Glomerular visceral epithelial cell (primary cell): ENCODE results near the gene DRAM1.
A peak's percentile ranks its signal among the peaks of the same experiment; 100 is the strongest.
"Not testable (repeated sequence)": the region's sequence is repeated elsewhere in the genome, so short reads cannot be mapped to it uniquely, and the experiment has no call there.

Experiments
- DNase-seq: peaks from one replicate; pipeline ENCODE4 v3.0.0-alpha.2; 2016; ENCODE audit errors: extremely low spot score

Gene DRAM1, protein sequence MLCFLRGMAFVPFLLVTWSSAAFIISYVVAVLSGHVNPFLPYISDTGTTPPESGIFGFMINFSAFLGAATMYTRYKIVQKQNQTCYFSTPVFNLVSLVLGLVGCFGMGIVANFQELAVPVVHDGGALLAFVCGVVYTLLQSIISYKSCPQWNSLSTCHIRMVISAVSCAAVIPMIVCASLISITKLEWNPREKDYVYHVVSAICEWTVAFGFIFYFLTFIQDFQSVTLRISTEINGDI

DNA sequence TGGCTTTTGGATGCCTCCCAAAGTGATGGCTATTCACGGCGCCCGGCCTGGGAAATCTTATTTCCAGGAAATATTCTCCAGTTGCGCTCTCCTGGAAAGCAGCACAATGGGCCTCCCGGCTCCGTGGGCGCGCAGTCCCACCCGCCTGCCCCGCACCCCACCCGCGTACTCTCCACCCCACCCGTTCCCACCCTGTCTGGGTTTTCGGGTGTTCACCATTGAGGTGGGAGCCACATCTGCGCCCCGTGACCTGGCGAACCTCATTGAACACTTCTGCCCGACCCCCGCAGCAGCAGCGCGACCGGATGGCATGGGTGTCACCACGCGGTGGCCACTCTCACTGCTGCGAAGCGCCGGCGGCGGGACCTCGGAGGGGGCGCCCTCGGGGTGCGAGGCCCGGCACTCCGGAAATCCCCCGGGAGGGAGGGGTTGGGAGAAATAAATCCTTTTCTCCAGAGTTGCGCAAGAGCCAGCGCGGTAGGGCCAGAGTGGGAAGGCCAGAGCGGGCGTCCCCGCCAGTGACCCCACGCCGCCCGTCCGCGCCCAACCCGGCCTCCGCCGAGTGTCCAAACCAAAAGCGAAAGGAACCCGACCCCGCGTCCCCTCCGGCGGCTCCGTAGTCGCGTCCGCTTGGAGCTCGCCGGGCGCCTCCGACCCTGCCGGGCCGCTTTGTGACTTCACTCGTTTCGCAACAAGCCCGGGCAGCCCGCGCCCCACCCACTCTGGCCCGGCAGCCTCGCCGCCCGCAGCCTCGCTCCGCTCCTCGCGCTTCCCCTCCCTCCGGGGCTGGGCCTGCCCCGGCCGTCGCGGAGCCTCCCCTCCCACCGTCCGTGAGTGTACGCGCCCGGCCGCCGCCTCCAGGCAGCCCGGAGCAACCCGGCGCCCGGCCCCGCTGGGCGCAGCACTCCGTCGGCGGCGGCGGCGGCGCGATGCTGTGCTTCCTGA lies at the start of gene DRAM1:
Gene DRAM1 (plus strand): TSS at position 720 of the 945 bp plus-strand sequence. CDS start 210 bp downstream, at position 930.
- peak; percentile 89 for DNase-seq

DNA sequence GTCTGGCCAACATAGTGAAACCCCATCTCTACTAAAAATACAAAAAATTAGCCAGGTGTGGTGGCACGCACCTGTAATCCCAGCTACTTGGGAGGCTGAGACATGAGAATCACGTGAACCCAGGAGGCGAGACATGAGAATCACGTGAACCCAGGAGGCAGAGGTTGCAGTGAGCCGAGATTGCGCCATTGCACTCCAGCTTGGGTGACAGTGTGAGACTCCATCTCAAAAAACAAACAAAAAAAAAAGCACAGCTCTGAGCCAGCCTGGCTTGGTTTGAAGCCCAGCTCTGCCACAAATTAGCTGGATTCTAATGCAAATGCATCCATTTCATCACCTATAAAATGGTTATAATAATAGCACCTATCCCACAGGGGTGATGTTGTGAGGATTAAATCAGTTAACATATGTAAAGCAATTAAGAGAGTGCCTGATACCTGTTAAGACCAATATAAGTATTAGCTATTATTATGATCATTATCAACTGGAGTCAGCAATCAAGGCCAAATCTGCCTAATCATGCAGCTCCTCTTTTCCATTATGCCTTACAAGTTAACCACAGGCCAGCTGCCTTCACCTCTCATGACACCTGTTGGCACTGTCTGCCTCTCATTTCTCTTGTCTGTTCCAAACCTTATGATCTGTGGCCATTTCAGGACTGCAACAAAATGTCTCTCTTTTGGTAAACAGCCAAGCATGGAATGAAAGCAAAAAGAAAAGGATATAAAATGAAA lies 48.8 kb upstream of the DRAM1 start:
- DNase-seq, result no peak

DNA sequence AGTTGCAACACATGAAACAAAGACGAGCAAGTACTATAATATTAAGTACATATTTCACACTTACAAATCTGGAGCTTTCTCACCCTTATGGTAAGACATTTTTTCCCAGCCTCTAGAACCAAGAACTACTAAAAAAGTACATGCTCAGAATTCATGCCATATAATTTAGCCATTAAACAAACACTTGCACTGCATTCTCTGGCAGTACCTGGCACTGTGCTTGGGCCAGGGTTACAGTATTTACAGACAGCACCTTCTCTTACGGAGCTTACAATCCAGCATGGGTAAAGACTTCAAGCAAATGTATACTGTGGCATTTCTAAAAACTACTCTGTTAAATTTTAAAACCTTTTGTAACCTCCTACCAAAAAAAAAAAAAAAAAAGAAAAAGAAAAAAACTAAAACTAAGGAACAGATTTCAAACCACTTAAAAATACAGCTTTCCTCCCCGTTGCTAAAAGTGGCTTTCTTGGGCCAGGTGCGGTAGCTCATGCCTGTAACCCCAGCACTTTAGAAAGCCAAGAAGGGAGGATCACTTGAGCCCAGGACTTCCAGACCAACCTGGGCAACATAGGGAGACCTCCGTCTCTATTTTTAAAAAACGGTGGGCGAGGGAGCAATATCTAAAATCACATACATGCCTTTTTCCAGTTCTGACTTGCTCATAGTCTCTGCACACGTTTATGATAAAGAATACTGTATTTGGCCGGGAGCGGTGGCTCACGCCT lies 47.6 kb upstream of the DRAM1 start:
- DNase-seq, result no peak

DNA sequence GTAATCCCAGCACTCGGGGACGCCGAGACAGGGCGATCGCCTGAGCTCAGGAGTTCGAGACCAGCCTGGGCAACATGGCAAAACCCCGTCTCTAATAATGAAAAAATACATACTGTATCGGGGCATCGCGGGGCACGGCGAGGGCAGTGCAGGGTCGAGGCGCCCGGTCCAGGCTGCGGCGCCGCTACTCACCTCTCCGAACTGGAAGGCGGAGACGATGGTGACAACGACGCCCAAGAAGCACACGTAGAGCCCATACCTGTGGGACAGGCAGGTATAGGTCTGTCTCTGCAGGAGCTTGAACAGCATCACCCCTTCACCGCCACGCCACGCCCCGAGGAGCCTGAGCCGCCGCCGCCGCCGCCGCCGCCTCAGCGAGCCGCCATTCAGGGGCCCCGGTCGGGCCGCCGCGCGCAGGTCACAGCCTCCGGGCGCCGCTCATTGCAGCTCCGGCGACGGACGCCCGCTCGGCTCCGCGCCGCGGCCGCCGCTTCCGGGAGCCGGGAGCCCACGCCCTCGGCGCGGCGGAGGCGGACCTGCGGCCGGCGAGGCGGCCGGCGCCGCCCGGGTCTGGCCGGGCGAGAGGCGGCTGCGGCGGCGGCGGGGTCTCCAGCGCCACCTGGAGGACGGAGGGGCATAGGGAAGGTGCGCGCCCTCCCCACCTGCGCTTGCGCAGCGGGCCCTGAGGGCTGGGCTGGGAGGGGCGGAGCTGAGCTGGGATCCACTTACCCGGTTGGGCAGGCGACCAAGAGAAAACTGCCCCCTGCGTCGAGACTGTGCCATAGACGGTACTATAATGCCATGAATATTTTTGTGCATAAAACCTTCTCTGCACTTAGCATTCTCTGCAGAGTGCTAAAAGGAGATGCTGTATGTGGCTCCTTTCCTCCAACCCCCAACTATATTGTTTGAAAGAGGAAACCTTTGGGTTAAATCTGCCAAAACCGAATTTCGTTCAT lies 46.7 kb upstream of the DRAM1 start, which contains the start of gene GNPTAB:
Gene GNPTAB (minus strand): TSS at position 593 of the 959 bp plus-strand sequence. CDS start 284 bp downstream, at position 309.
- peak; percentile 94 for DNase-seq

DNA sequence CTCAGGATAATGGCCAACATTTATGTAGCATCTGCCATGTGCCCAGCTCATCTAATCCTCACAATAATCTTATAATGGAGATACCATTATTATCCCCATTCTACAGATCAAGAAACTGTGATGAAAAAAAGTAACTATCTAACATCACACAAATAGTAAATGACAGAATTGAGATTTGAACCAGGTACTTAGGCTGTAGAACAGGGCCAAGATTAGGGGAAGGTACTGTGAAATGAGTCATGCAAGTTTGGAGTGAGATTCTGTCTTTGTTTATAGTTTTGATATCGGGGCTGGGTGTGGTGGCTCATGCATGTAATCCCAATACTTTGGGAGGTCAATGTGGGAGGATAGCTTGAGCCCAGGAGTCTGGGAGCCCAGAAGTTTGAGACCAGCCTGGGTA lies 45.4 kb upstream of the DRAM1 start:
- no peak for DNase-seq

DNA sequence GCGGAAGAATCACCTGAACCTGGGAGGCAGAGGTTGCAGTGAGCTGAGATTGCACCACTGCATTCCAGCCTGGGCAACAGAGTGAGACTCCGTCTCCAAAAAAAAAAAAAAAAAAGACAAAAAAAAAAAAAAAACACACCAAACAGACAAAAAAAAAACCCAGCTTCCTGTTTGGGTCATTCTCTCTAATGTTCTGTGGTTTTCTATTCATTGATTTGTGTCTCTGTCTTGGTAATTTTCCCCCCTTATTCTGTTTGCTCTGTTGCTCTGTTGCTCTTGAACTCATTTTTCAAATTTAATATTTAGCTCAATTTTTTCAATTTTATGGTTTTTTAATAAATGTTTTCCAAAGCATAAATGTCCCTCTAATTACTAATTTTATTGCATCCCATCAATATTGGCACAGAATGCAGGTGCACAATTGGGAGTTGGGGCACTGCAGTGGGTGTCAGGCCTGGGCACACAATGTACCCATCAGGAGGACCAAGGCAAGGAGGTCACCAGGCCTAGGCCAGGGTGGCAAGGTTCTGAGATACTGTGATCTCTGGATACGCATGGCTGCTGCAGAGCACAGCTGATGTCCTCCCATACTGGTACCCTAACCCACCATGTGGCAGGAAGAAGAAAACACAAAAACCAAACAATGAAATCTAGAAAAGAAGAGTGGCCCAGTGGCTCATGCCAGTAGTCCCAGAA lies 38.6 kb upstream of the DRAM1 start:
- no peak for DNase-seq

DNA sequence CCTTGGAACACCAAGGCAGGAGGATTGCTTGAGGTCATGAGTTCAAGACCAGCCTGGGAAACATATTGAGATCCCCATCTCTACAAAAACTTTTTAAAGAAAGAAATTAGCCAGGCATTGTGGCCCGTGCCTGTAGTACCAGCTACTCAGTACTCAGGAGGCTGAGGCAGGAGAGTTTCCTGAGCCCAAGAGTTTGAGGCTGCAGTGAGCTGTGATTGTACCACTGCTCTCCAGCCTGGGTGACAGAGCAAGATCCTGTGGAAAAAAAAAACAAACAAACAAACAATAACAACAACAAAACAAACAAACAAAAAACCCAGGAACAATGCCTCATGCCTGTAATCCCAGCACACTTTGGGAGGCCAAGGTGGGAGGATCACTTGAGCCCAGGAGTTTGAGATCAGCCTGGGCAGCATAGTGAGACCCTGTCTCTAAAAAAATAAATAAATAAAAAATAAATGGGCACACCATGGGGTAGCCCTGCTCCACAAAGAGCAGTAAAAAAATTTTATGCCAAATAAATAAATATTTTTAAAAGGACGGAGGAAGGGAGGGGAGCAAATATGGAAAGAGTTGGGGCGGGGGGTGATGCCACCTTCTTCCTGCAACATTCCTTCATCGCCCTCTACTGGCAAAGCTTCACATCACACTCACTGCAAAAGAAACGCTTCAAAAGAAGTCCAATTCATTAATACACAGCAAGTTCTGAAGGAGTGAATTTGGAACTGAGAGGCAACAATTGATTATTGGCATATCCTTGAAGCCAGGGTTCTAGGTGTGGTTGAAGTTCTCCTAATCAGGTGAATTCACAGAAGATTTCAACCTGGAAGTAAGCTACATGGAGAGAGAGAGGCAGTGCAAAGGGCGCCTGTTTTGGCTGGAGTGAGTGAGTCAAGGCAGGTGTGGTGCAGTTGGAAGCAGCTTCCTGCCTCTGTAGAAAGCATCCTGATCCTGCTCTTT lies 37.8 kb upstream of the DRAM1 start:
- peak; percentile 66 for DNase-seq

DNA sequence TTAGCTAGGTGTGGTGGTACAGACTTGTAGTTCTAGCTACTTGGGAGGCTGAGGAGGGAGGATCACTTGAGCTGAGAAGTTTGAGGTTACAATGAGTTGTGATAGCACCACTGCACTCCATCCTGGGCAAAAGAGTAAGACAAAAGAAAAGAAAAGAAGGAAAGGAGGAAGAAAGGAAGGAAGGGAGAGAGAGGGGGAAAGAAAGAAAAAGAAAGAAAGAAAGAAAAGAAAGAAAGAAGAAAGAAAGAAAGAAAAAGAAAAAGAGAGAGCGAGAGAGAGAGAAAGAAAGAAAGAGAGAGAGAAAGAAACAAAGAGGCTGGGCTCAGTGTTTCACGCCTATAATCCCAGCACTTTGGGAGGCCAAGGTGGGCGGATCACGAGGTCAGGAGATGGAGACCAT lies 36.3 kb upstream of the DRAM1 start:
- no peak for DNase-seq

DNA sequence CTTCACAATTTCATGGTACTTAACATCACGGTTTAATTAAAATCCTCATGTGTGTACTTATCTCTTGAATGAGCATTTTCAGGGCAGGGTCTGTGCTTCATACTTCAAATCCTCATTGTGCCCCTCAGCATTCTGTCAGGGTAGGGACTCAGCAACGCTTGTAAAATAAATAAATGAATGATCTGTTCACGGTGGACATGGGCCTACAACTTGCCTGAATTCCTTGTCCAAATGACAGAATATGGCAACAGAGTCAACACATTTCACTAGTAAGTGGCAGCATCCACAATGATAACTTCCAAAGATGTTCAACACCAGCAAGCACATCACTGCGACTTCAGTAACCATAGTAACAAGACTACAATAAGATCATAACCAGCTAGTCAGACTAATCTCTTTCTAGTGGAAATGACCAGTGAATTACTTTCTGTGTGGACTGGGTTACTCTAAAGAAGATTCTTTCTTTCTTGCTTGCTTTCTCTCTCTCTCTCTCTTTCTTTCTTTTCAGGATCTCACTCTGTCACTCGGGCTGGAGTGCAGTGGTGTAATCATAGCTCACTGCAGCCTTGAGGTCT lies 32.2 kb upstream of the DRAM1 start:
- DNase-seq, result no peak

DNA sequence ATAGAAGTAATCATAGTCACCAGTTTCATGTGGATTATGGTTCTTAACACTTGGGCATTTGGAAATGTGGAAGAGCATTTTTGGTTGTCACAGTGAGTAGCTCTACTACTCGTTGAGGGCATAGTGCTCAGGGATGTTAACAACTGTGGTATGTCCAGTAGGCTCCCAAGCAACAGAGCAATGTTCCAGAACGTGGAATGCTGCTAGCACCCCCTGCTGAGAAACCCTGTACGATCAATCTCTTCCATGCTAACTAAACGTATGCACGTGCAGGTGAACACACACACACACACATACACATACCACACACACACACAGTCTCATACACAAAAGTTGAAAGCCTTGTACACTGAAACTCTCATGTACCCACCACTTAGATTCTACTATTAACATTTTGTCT lies 30.1 kb upstream of the DRAM1 start:
- no peak for DNase-seq

DNA sequence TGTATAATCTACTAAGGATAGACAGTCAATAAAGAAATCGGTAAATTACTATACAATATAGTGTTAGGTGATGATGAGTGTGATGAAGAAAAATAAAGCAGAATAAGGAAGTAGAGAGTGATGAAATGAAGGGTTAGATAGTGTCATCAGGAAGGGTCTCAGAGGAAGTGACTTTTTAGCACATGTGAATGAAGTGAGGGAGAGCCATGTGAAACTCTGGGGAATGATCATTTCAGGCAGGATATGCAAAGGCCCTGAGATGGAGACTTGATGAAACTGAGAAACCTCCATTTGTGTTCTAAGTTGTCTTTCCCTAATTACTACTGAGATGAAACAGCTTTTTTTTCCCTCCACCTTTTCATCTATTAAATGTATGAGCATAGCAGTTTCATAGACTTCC lies 27.2 kb upstream of the DRAM1 start:
- no peak for DNase-seq

DNA sequence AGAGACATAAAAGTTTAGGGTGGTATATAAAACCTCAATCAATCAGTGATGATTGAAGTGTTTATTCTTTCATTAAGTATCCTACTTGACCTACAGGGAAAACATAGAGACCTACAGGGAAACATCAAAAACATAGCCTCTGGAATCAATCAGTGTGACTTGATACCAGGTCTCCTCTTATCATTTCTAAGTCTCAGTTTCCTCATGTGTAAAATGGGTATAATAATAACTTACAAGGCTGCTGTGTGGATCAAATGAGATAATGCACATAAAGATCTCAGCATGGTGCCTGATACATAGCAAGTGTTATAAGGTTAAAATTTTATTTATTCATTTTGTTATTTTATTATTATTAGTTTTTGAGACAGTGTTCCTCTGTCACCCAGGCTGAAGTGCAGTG lies 24.4 kb upstream of the DRAM1 start:
- no peak for DNase-seq

DNA sequence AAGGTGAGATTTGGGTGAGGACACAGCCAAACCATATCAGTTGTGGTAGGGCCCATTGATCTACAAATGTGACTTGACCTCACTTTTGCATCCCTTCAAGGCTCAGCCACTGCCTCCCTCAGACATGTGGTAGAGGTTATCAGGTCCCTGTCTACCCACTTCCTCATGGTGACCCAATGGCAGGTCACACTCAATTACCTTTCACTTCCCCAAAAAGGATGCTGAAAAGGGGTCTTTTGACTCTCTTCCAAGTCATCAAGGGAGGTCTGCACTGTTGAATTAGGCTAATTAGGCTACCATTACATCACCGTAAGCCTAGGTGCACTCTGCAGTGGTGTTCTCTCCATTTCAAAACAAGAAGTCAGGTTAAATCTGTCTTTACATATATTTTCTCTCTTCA lies 22.6 kb upstream of the DRAM1 start:
- no peak for DNase-seq

DNA sequence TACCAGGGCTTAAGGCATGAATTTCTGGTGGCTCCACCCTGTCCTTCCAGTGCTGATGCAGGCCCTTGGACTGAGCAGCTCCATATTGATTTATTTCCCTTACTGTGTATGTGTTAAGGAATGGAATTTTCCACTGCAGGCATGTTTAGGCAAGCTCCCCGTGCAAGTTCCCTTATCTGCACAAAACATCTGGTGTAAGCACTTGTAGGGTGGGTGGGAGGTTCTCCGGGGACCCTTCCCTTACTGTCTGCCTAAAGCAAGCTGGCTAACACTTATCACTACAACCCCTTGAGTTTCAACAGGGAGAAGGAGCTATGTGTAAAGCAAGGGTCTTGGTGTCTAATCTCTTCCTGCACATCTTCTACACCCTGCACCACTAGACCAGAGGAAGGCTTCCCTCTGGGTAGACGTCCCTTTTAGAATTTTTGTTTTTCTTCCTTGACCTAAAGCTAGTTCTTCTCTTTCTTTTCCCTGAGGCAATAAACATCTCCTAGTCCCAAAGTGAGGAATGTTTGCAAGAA lies 22.0 kb upstream of the DRAM1 start:
- no peak for DNase-seq

DNA sequence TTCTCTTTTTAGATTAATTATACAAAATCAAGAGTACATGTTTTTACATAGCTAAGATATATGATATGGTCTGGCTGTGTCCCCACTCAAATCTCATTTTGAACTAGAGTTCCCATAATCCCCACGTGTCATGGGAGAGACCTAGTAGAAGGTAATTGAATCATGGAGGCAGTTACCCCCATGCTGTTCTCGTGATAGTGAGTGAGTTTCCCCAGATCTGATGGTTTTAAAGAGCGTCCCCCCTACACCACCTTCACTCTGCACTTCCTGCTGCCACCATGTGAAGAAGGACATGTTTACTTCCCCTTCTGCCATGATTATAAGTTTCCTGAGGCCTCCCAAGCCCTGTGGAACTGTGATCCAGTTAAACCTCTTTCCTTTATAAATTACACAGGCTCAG lies 21.4 kb upstream of the DRAM1 start:
- DNase-seq, result no peak

DNA sequence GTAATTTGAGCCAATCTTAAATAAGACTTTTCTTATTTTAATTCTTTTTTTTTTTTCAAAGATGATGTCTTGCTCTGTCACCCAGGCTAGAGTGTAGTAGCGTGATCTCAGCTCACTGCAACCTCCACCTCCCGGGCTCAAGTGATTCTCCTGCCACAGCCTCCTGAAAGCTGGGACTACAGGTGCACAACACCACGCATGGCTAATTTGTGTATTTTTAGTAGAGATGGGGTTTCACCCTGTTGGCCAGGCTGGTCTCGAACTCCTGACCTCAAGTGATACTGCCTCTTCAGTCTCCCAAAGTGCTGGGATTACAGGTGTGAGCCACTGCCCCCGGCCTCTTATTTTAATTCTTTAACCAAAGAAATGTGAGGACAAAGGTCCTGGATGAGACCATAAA lies 20.8 kb upstream of the DRAM1 start:
- not testable (repeated sequence) for DNase-seq

DNA sequence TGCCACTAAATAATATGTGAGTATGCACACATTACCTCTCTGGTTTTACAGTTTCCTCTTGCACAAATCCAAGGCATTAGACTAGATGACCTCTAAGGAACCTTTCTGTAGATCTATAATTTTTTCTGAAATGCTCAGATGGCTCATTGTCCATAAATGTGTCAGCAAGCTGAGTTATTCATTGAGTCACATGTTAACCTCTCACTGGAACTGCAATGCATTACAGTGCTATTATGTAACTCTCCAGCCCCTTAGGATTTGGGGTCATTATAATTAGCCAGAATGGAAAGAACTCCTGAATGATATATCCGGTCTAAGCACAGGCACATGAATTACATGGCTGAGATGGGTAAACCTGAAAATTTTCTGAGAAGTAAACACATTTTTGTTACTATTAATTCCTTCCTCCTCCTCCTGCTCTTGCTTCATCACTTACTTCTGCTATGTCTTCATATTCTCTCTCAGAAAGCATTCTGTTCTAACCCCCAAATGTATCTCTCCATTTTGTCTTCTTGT lies 20.3 kb upstream of the DRAM1 start:
- peak; percentile 46 for DNase-seq

DNA sequence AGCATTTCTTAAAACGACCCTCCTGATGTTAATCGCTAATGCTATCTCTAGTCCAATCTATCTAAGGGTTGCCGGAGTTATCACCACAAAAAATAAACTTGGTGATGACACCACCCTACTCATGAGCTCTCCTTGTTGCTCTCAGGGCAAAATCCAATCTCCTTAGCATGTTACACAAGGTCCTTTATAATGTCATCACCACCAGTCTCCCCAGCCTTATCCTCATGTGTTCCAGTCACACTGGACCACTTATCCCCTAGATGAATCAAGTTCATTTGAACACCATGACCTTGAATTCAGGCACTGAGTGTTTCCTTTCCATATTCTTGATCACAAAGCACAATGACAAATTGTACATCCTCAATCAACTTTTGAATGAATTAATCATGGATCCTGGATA lies 19.0 kb upstream of the DRAM1 start:
- no peak for DNase-seq
